ENCODE measurements around the gene G3BP1.

- TF ChIP-seq EZH2 (IDR thresholded peaks at IDR 0.05; ENCODE audit: borderline replicate concordance, low read length) (no peak), CTCF (IDR thresholded peaks at IDR 0.05; ENCODE audit: low read length) (no peak)
These were observed 32.4 kb upstream of the G3BP1 start for GRCh38 chr5:151739395-151739794.

All from OCI-LY1 (cell line).